ENCODE measurements around the gene CDC42BPA.

CDC42BPA gene

GRCh38 chr1:226985239-226985838 lies 333.0 kb downstream of the CDC42BPA start:
- CTCF ChIA-PET: no interaction called here
- no peak for DNase-seq (ENCODE audit: extremely low spot score)
- POLR2A ChIA-PET: interaction anchor here (1.4 kb wide), 1 partner anchor 10 kb away, joined by 3 read pairs; no protein-coding TSS in a partner anchor
- no peak for TF ChIP-seq ELF4 (IDR thresholded peaks at IDR 0.05)
- TF ChIP-seq ARNT (IDR thresholded peaks at IDR 0.05): no peak
- no peak for TF ChIP-seq BHLHE40 (IDR thresholded peaks at IDR 0.05; ENCODE audit: borderline replicate concordance)
- TF ChIP-seq NFRKB (IDR thresholded peaks at IDR 0.05): no peak
- TF ChIP-seq LEF1 (IDR thresholded peaks at IDR 0.05; ENCODE audit: borderline replicate concordance): no peak
- TF ChIP-seq PKNOX1 (IDR thresholded peaks at IDR 0.05): no peak

- ChIA-PET CTCF (interaction anchor here (0.6 to 0.9 kb wide), 2 partner anchors 9 to 351 kb away, joined by 3 read pairs; no protein-coding TSS in a partner anchor), POLR2A (interaction anchor here (0.6 kb wide), 1 partner anchor 44 kb away, joined by 3 read pairs; the partner anchor contains the start of gene COQ8A)
- no peak for TF ChIP-seq ARNT (IDR thresholded peaks at IDR 0.05)
- no peak for TF ChIP-seq SUZ12 (IDR thresholded peaks at IDR 0.05)
- TF ChIP-seq PKNOX1 (IDR thresholded peaks at IDR 0.05): no peak
- no peak for TF ChIP-seq ZNF384 (IDR thresholded peaks at IDR 0.05)
- no peak for TF ChIP-seq FOXM1 (IDR thresholded peaks at IDR 0.05; ENCODE audit: borderline replicate concordance)
- no peak for TF ChIP-seq TARDBP (IDR thresholded peaks at IDR 0.05)
- TF ChIP-seq BHLHE40 (IDR thresholded peaks at IDR 0.05; ENCODE audit: borderline replicate concordance): no peak
- TF ChIP-seq ELF4 (IDR thresholded peaks at IDR 0.05): no peak
- TF ChIP-seq NFRKB (IDR thresholded peaks at IDR 0.05): no peak
- TF ChIP-seq LEF1 (IDR thresholded peaks at IDR 0.05; ENCODE audit: borderline replicate concordance): no peak
- TF ChIP-seq SP1 (IDR thresholded peaks at IDR 0.05): no peak
- no peak for TF ChIP-seq FOXA1 (IDR thresholded peaks at IDR 0.05)
- no peak for TF ChIP-seq L3MBTL2 (conservative IDR thresholded peaks at IDR 0.05)
- TF ChIP-seq CTBP1 (IDR thresholded peaks at IDR 0.05; ENCODE audit: borderline replicate concordance): no peak
- TF ChIP-seq FOXK2 (IDR thresholded peaks at IDR 0.05): no peak
- TF ChIP-seq HDGF (IDR thresholded peaks at IDR 0.05; ENCODE audit: borderline replicate concordance): no peak
- no peak for DNase-seq (ENCODE audit: extremely low spot score)
These were observed 333.6 kb downstream of the CDC42BPA start for GRCh38 chr1:226984521-226985238.

GRCh38 chr1:226983992-226984364 lies 334.3 kb downstream of the CDC42BPA start:
- CTCF ChIA-PET: interaction anchor here (0.6 to 0.9 kb wide), 2 partner anchors 10 to 351 kb away, joined by 3 read pairs; no protein-coding TSS in a partner anchor
- DNase-seq (ENCODE audit: extremely low spot score): no peak
- POLR2A ChIA-PET: interaction anchor here (0.6 kb wide), 1 partner anchor 44 kb away, joined by 3 read pairs; the partner anchor contains the start of gene COQ8A
- TF ChIP-seq ELF4 (IDR thresholded peaks at IDR 0.05) (no peak), SUZ12 (IDR thresholded peaks at IDR 0.05) (no peak), FOXM1 (IDR thresholded peaks at IDR 0.05; ENCODE audit: borderline replicate concordance) (no peak), PKNOX1 (IDR thresholded peaks at IDR 0.05) (no peak), CTBP1 (IDR thresholded peaks at IDR 0.05; ENCODE audit: borderline replicate concordance) (no peak), L3MBTL2 (conservative IDR thresholded peaks at IDR 0.05) (no peak), FOXK2 (IDR thresholded peaks at IDR 0.05) (no peak), LEF1 (IDR thresholded peaks at IDR 0.05; ENCODE audit: borderline replicate concordance) (no peak), FOXA1 (IDR thresholded peaks at IDR 0.05) (no peak), SP1 (IDR thresholded peaks at IDR 0.05) (no peak), ARNT (IDR thresholded peaks at IDR 0.05) (no peak), TARDBP (IDR thresholded peaks at IDR 0.05) (no peak), BHLHE40 (IDR thresholded peaks at IDR 0.05; ENCODE audit: borderline replicate concordance) (no peak), NFRKB (IDR thresholded peaks at IDR 0.05) (no peak), ZNF384 (IDR thresholded peaks at IDR 0.05) (no peak), HDGF (IDR thresholded peaks at IDR 0.05; ENCODE audit: borderline replicate concordance) (no peak)

- ChIA-PET CTCF (interaction anchor here (0.6 to 0.9 kb wide), 2 partner anchors 11 to 350 kb away, joined by 3 read pairs; no protein-coding TSS in a partner anchor), POLR2A (no interaction called here)
- TF ChIP-seq NFRKB (IDR thresholded peaks at IDR 0.05): no peak
- TF ChIP-seq BHLHE40 (IDR thresholded peaks at IDR 0.05; ENCODE audit: borderline replicate concordance): no peak
- no peak for TF ChIP-seq TARDBP (IDR thresholded peaks at IDR 0.05)
- TF ChIP-seq L3MBTL2 (conservative IDR thresholded peaks at IDR 0.05): no peak
These were observed 334.9 kb downstream of the CDC42BPA start for GRCh38 chr1:226983247-226983991.

GRCh38 chr1:226982451-226983177 lies 335.7 kb downstream of the CDC42BPA start:
- TF ChIP-seq TARDBP (IDR thresholded peaks at IDR 0.05) (no peak), FOXA1 (IDR thresholded peaks at IDR 0.05) (no peak)
- POLR2A ChIA-PET: no interaction called here
- no peak for DNase-seq (ENCODE audit: extremely low spot score)
- CTCF ChIA-PET: no interaction called here

More at GRCh38 chr1:226983247-226983991, 334.9 kb downstream of the CDC42BPA start:
- DNase-seq (ENCODE audit: extremely low spot score): no peak
